Sigmoid colon (tissue), 7 donors: Measurements from ENCODE around the gene KRT5. TPM values are rescaled to one million over a fixed set of nuclear protein-coding genes. Genes with fewer than 3 reads are reported as not detected.

Experiments used
- DNase-seq: peaks from one replicate; pipeline ENCODE4 v3.0.0-alpha.2; 2019
- H3K27ac ChIP-seq, 4 donors: fragments of 200-600 bp; sonication (generic); one replicate each; pipeline ENCODE4 v1.5.1; 2016 to 2019; ENCODE audit warnings: mild to moderate bottlenecking in 1 of 4
- H3K27me3 ChIP-seq, 3 donors: fragments of 200-600 bp; sonication (generic); one replicate each; pipeline ENCODE4 v1.5.1; 2019; ENCODE audit warnings: mild to moderate bottlenecking in 1 of 3
- H3K36me3 ChIP-seq, 4 donors: fragments of 200-600 bp; sonication (generic); one replicate each; pipeline ENCODE4 v1.5.1; 2016 to 2019
- H3K4me1 ChIP-seq, 4 donors: fragments of 200-600 bp; sonication (generic); one replicate each; pipeline ENCODE4 v1.5.1; 2017 to 2019
- H3K4me3 ChIP-seq, 4 donors: fragments of 200-600 bp; sonication (generic); one replicate each; pipeline ENCODE4 v1.5.1; 2017 to 2019; ENCODE audit warnings: mild to moderate bottlenecking in 2 of 4, moderate library complexity in 1 of 4
- H3K9me3 ChIP-seq, 4 donors: fragments of 200-600 bp in 3 of 4; sonication (generic) in 3 of 4; one replicate each; pipeline versions ENCODE4 v1.5.1 to v1.6.1; 2013 to 2019
- EP300 ChIP-seq, 4 donors: sonication (generic); formaldehyde crosslinking; IDR thresholded peaks; one replicate each; pipeline ENCODE4 v1.6.1; 2017; ENCODE audit warnings: antibody characterized with exemption in 4 of 4
- POLR2A ChIP-seq, 2 donors: fragments of 450-650 bp; IDR thresholded peaks; one replicate each; pipeline ENCODE4 v1.6.1; 2016; ENCODE audit warnings: antibody characterized with exemption in 2 of 2, mild to moderate bottlenecking in 2 of 2, moderate library complexity in 2 of 2
- POLR2AphosphoS5 ChIP-seq, 4 donors: sonication (generic); formaldehyde crosslinking; IDR thresholded peaks; one replicate each; pipeline ENCODE4 v1.6.1; 2017; ENCODE audit warnings: antibody characterized with exemption in 4 of 4
- WGBS, 2 donors: extraction: QIAGEN DNeasy Blood & Tissue Kit; methylation state at CpG; one replicate each; pipeline ENCODE4 v1.1.7; 2013; 5-methylcytosine and 5-hydroxymethylcytosine counted together
- intact Hi-C: fragments of 100-400 bp; cut with DNase I; formaldehyde crosslinking; loops from one replicate; pipeline ENCODE4 v1.15.1; 2023
- polyA plus RNA-seq, 3 donors: library from polyadenylated mRNA; stranded (reverse); fragments of 200-250 nt; gene quantifications; one replicate each; pipeline ENCODE4 v1.2.3, GENCODE V29; 2013
- total RNA-seq, 4 donors: library from RNA; depleted of rRNA; stranded (reverse); fragments of >200 nt; gene quantifications; one replicate each; pipeline ENCODE4 v1.1.0, GENCODE V29; 2016
- TF ChIP-seq, protein P1 (sequence below), 4 experiments: fragments of 450-650 bp in 3 of 4; fragments of 200-600 bp in 1 of 4; IDR thresholded peaks; one replicate each; pipeline ENCODE4 v1.5.1; 2016 to 2019; ENCODE audit warnings: antibody characterized with exemption in 4 of 4, mild to moderate bottlenecking in 3 of 4, moderate library complexity in 2 of 4
- donor health status: healthy with polysubstance abuse.
- donor health status: Bipolar disorder and iron deficiency.
- donor health status: healthy.

Gene KRT5
- total and polyA plus RNA-seq, 7 donors = 0.36 to 7.8 (median 1.1) TPM; not detected in 4

DNA sequence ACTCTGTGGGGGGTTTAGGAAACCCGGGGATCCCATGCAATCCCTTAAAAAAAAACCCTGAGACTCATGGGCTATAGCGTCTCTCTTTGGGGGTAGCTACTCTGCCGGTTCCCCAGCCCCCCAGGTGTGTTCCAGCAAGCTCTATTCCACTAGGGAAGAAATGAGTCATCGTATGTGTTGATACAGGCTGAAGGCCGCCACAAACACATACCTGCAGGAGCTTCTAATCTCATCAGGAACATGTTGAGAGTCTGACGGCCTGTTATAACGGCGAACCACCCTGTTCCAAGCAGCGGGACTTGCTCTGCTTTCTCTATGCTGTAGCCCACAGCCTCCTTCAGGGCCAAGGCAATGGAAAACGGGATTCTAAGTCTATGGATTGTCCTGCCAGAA is 977 bp upstream of the KRT5 start:
- TF ChIP-seq, protein P1, sequence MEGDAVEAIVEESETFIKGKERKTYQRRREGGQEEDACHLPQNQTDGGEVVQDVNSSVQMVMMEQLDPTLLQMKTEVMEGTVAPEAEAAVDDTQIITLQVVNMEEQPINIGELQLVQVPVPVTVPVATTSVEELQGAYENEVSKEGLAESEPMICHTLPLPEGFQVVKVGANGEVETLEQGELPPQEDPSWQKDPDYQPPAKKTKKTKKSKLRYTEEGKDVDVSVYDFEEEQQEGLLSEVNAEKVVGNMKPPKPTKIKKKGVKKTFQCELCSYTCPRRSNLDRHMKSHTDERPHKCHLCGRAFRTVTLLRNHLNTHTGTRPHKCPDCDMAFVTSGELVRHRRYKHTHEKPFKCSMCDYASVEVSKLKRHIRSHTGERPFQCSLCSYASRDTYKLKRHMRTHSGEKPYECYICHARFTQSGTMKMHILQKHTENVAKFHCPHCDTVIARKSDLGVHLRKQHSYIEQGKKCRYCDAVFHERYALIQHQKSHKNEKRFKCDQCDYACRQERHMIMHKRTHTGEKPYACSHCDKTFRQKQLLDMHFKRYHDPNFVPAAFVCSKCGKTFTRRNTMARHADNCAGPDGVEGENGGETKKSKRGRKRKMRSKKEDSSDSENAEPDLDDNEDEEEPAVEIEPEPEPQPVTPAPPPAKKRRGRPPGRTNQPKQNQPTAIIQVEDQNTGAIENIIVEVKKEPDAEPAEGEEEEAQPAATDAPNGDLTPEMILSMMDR (IDR thresholded peaks at IDR 0.05) = no peak
- no peak for TF ChIP-seq POLR2A (IDR thresholded peaks at IDR 0.05)
- TF ChIP-seq EP300 (IDR thresholded peaks at IDR 0.05) = no peak
- no peaks in the 10 kb centered on the region for H3K27me3 ChIP-seq
- intact Hi-C loops = no loop called here
- DNase-seq = no peak
- H3K4me3 ChIP-seq = no peak overlapping the region
- no peaks in the 10 kb centered on the region for H3K9me3 ChIP-seq
- H3K4me1 ChIP-seq = peaks cover 0 to 34% (median 13%) of the 10 kb centered on the region in 4 donors
- peak overlapping the region in 1 of 4 donors; percentile 43 for H3K27ac ChIP-seq
- WGBS, 2 donors = 38 to 74% methylated on average over 10 of the region's 10 CpGs
- H3K36me3 ChIP-seq = no peaks in the 10 kb centered on the region

GRCh38 chr12:52519387-52519703 is 849 bp downstream of the KRT5 start:
- H3K27ac ChIP-seq = no peak overlapping the region
- no peaks in the 10 kb centered on the region for H3K27me3 ChIP-seq
- H3K4me1 ChIP-seq = peaks cover 0 to 49% (median 24%) of the 10 kb centered on the region in 4 donors
- H3K9me3 ChIP-seq = no peaks in the 10 kb centered on the region
- no peak overlapping the region for H3K4me3 ChIP-seq
- TF ChIP-seq POLR2A (IDR thresholded peaks at IDR 0.05) (no peak), POLR2AphosphoS5 (IDR thresholded peaks at IDR 0.05) (no peak), EP300 (IDR thresholded peaks at IDR 0.05) (no peak)
- TF ChIP-seq, protein P1 (IDR thresholded peaks at IDR 0.05) = no peak
- DNase-seq = no peak
- intact Hi-C loops = no loop called here
- 54 to 73% methylated on average over 3 of the region's 3 CpGs for WGBS, 2 donors
- H3K36me3 ChIP-seq = no peaks in the 10 kb centered on the region

DNA sequence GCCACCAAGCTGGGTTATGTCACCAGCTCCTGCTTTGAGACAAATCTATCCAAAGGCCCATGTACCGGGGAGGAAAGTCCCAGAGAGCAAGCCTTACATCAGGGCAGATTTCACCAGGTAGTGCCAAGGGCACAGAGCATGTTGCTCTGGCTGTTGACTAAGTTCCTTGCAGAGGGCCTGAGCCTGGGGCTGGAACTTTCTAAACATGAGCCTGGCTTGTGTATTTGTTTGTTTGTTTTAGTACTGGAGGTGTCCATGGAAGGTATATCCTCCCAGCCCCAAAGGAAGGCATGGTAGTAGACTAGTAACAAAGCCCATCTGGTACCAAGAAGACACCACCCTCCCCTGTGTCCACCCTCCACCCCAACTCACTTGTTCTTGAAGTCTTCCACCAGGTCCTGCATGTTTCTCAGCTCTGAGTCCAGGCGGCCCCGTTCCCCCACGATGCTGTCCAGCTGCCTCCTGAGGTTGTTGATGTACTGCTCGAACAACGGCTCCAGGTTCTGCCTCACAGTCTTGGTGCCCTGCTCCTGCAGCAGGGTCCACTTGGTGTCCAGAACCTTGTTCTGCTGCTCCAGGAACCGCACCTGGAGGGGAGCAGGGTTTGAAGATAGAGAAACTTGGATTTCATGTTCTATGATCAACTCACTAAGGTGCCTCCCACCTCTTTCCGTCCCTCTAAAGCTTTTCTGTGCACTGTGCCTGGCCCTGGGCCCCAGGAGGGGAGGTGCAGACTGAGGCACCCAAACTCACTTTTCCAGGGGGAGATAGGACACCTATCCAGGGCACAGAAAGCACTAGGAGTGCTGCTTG is 1.4 kb downstream of the KRT5 start:
- no peak overlapping the region for H3K27ac ChIP-seq
- H3K4me3 ChIP-seq = no peak overlapping the region
- H3K4me1 ChIP-seq = peaks cover 0 to 49% (median 24%) of the 10 kb centered on the region in 4 donors
- 81 to 90% methylated on average over 8 of the region's 8 CpGs for WGBS, 2 donors
- H3K27me3 ChIP-seq = no peaks in the 10 kb centered on the region
- TF ChIP-seq EP300 (IDR thresholded peaks at IDR 0.05) (no peak), POLR2AphosphoS5 (IDR thresholded peaks at IDR 0.05) (no peak), POLR2A (IDR thresholded peaks at IDR 0.05) (no peak)
- TF ChIP-seq, protein P1 (IDR thresholded peaks at IDR 0.05) = no peak
- no peak for DNase-seq
- intact Hi-C loops = no loop called here
- H3K36me3 ChIP-seq = no peaks in the 10 kb centered on the region
- no peaks in the 10 kb centered on the region for H3K9me3 ChIP-seq

DNA sequence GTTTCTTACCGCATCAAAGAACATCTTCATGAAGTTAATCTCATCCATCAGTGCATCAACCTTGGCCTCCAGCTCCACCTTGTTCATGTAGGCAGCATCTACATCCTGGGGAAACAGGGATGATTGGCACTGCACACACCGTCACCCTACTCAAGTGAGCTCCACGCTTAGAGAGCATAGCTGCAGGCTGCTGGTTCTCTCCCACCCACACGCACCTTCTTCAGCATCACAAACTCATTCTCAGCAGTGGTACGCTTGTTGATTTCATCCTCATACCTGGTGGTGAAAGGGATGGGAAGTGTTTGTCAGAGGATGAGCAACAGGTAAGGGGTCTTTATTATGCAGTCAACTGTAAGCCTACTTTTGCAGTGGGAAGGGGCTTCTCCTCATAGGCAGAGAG is 2.3 kb downstream of the KRT5 start:
- DNase-seq = no peak
- Histone ChIP-seq H3K9me3 (no peaks in the 10 kb centered on the region), H3K27ac (no peak overlapping the region), H3K4me3 (no peak overlapping the region), H3K36me3 (no peaks in the 10 kb centered on the region), H3K4me1 (peaks cover 0 to 50% (median 23%) of the 10 kb centered on the region in 4 donors), H3K27me3 (no peaks in the 10 kb centered on the region)
- intact Hi-C loops = no loop called here
- TF ChIP-seq, protein P1 (IDR thresholded peaks at IDR 0.05) = no peak
- TF ChIP-seq EP300 (IDR thresholded peaks at IDR 0.05) = no peak
- no peak for TF ChIP-seq POLR2AphosphoS5 (IDR thresholded peaks at IDR 0.05)
- TF ChIP-seq POLR2A (IDR thresholded peaks at IDR 0.05) = no peak
- WGBS, 2 donors = 90 to 93% methylated on average over 5 of the region's 5 CpGs
